HG03571 (cell line): Measurements from ENCODE around the gene SNX30.

Experiments
- ATAC-seq: cut with Tn5 transposase; IDR thresholded peaks from one replicate; pipeline ENCODE4 v1.9.1; 2021; ENCODE audit not compliant: unreplicated experiment

SNX30 gene

DNA sequence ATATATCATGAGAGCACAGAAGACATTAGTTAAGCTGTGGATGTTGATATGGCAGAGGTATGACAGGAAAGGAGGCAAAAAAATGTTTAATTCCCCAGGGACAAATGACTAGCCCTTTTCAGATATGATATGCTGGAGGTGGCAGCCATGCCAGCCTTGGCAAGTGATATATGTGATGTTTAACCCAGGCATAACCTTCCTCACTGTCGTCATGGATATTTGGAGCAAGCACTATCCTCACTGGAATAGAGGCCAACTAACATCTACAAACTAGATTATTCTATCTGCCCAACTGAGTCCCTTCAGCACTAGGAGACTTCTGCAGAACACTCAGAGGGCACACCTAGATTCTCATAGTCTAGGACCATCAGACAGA is 167.4 kb downstream of the SNX30 start:
- no peak for ATAC-seq

DNA sequence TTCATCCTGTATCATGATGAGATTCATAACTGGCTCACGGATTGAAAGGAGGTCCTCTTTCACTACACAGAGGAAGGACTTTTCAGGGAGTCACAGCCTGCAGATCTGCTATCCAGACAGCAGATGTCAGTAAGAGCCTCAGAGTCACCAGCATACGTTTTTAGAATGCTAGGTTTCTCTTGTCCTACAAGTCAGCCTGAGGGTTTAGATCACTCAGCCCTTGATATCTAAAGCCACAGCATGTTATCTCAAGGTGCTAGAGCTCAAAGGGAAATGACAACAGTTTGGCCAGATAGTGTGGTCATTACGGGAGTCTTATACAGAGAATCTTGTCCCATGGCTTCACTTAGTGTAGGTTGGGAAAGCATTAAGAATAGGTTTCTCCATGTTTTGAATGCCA is 171.0 kb downstream of the SNX30 start:
- ATAC-seq: no peak
